Measurements from ENCODE around the gene CERS3. TPM values are rescaled to one million over a fixed set of nuclear protein-coding genes. Genes with fewer than 3 reads are reported as not detected.

CERS3 gene
- total and polyA plus RNA-seq, 2 donors (not counting 1 experiment from before 2014, with no cell fraction given), result 0.12 to 0.34 TPM

- intact Hi-C loops (cut with micrococcal nuclease), result no loop called here
- H3K4me2 ChIP-seq (replicated peaks; ENCODE audit: low read depth, low read length, poor library complexity, severe bottlenecking), result no peak overlapping the region
- no peaks in the 10 kb centered on the region for H3K9me3 ChIP-seq (ENCODE audit: control extremely low read depth in 1 of 3, control insufficient read depth in 2 of 3, insufficient read depth in 1 of 3, low read length in 2 of 3)
- no peaks in the 10 kb centered on the region for H3K4me1 ChIP-seq (ENCODE audit: control insufficient read depth in 2 of 2, insufficient read depth in 2 of 2, low read length in 2 of 2)
- no peaks in the 10 kb centered on the region for H3K79me2 ChIP-seq (ENCODE audit: control insufficient read depth, insufficient read depth, low read length)
- H3K9me3 Mint-ChIP-seq (ENCODE audit: insufficient read depth), result no peaks in the 10 kb centered on the region
- H3K9ac ChIP-seq (ENCODE audit: low read length), result no peak overlapping the region
- no peak overlapping the region for H2AFZ ChIP-seq (ENCODE audit: insufficient read depth, low read depth, low read length, poor library complexity, severe bottlenecking)
- DNase-seq (no peak), ATAC-seq (ENCODE audit: low read depth) (no peak)
- POLR2A ChIA-PET, result no interaction called here
- H3K4me1 Mint-ChIP-seq, result no peaks in the 10 kb centered on the region
- H3K4me3 Mint-ChIP-seq, result no peak overlapping the region
- no peaks in the 10 kb centered on the region for H3K36me3 ChIP-seq (replicated peaks in 1 of 2; ENCODE audit: control extremely low read depth in 1 of 2, control insufficient read depth in 1 of 2, extremely low read depth in 1 of 2, insufficient read depth in 2 of 2, low read length in 1 of 2)
- H3K27ac Mint-ChIP-seq, result no peak overlapping the region
- WGBS (ENCODE audit: insufficient coverage), result 100% methylated on average over 3 of the region's 3 CpGs
- no peaks in the 10 kb centered on the region for H4K20me1 ChIP-seq (ENCODE audit: control insufficient read depth, insufficient read depth, low read length, poor library complexity, severe bottlenecking)
- H3K27me3 ChIP-seq (replicated peaks in 1 of 4; ENCODE audit: control extremely low read depth in 1 of 4, control insufficient read depth in 3 of 4, insufficient read depth in 4 of 4, low read length in 3 of 4), result no peaks in the 10 kb centered on the region
- no peak overlapping the region for H3K27ac ChIP-seq (ENCODE audit: low read length in 2 of 2)
- no peaks in the 10 kb centered on the region for H3K27me3 Mint-ChIP-seq
- TF ChIP-seq CTCF (IDR thresholded peaks at IDR 0.05) (no peak), EZH2 (IDR thresholded peaks at IDR 0.05; ENCODE audit: borderline replicate concordance, insufficient read depth, low read depth, low read length, poor library complexity, severe bottlenecking) (no peak)
- no peak overlapping the region for H3K4me3 ChIP-seq (ENCODE audit: control extremely low read depth in 1 of 5, extremely low read depth in 1 of 5, insufficient read depth in 1 of 5, low read depth in 2 of 5, low read length in 4 of 5)
- CTCF ChIA-PET, result no interaction called here
Measured at GRCh38 chr15:100565591-100565990, 36.8 kb upstream of the CERS3 start.

GRCh38 chr15:100560323-100560722 is 31.6 kb upstream of the CERS3 start:
- Histone ChIP-seq H3K36me3 (replicated peaks in 1 of 2; ENCODE audit: control extremely low read depth in 1 of 2, control insufficient read depth in 1 of 2, extremely low read depth in 1 of 2, insufficient read depth in 2 of 2, low read length in 1 of 2) (no peaks in the 10 kb centered on the region), H3K27me3 (replicated peaks in 1 of 4; ENCODE audit: control extremely low read depth in 1 of 4, control insufficient read depth in 3 of 4, insufficient read depth in 4 of 4, low read length in 3 of 4) (no peaks in the 10 kb centered on the region), H3K4me3 (ENCODE audit: control extremely low read depth in 1 of 5, extremely low read depth in 1 of 5, insufficient read depth in 1 of 5, low read depth in 2 of 5, low read length in 4 of 5) (no peak overlapping the region), H3K4me2 (replicated peaks; ENCODE audit: low read depth, low read length, poor library complexity, severe bottlenecking) (no peak overlapping the region), H2AFZ (ENCODE audit: insufficient read depth, low read depth, low read length, poor library complexity, severe bottlenecking) (no peak overlapping the region), H3K9ac (ENCODE audit: low read length) (no peak overlapping the region), H3K27ac (ENCODE audit: low read length in 2 of 2) (no peak overlapping the region), H3K79me2 (ENCODE audit: control insufficient read depth, insufficient read depth, low read length) (no peaks in the 10 kb centered on the region), H3K9me3 (ENCODE audit: control extremely low read depth in 1 of 3, control insufficient read depth in 2 of 3, insufficient read depth in 1 of 3, low read length in 2 of 3) (peaks cover 0 to 3% (median 0%) of the 10 kb centered on the region in 3 donors), H4K20me1 (ENCODE audit: control insufficient read depth, insufficient read depth, low read length, poor library complexity, severe bottlenecking) (no peaks in the 10 kb centered on the region), H3K4me1 (ENCODE audit: control insufficient read depth in 2 of 2, insufficient read depth in 2 of 2, low read length in 2 of 2) (no peaks in the 10 kb centered on the region)
- Mint-ChIP-seq H3K27me3 (no peaks in the 10 kb centered on the region), H3K9me3 (ENCODE audit: insufficient read depth) (no peaks in the 10 kb centered on the region), H3K27ac (no peak overlapping the region), H3K4me1 (no peaks in the 10 kb centered on the region), H3K4me3 (no peak overlapping the region)
- ATAC-seq (ENCODE audit: low read depth) (no peak), DNase-seq (no peak)
- CTCF ChIA-PET, result interaction anchor here (0.7 to 0.9 kb wide), 2 partner anchors 12 to 35 kb away, joined by 3 read pairs; no protein-coding TSS in a partner anchor
- POLR2A ChIA-PET, result interaction anchor here (0.7 kb wide), 1 partner anchor 245 kb away, joined by 3 read pairs; no protein-coding TSS in a partner anchor
- TF ChIP-seq EZH2 (IDR thresholded peaks at IDR 0.05; ENCODE audit: borderline replicate concordance, insufficient read depth, low read depth, low read length, poor library complexity, severe bottlenecking) (no peak), CTCF (IDR thresholded peaks at IDR 0.05) (no peak)
- intact Hi-C loops (cut with micrococcal nuclease), result no loop called here
